ENCODE results near the gene CDH24.

Gene CDH24

DNA sequence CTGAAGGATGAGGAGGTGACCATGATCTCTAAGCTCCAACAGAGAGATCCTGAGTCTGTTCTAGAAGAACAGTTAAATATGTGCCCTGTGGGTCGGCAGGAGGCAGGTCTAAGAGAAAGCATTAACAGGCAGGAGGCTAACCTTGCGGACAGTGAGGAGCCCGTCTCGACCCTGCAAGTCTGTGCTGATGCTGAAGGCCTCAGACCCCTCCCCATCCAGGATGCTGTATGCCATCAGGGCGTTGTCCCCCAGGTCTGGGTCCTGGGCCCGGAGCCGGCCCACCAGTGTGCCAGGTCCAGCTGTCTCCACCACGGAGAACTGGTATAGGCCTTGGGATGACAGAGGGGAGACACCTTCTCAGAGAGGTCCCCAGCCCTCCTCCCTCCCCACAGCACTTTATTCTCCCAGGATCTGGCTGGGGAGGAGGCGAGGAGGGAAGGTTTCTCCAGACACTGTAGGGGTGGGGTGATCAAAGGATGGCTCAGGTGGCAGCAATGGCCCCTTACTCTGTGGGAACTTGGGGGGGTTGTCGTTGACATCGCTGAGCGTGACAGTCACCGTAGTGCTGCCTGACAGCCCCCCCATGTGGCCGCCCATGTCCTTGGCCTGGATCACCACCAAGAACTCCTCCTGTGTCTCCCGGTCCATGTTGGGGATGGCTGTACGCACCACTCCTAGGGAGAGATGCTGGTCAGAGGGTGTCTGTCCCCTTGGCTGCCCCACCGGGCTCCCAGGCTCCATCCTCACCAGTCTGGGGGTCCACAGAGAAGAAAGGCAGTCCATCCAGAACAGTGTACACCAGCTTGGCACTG lies 3.1 kb downstream of the CDH24 start:
- TF ChIP-seq, protein P1, sequence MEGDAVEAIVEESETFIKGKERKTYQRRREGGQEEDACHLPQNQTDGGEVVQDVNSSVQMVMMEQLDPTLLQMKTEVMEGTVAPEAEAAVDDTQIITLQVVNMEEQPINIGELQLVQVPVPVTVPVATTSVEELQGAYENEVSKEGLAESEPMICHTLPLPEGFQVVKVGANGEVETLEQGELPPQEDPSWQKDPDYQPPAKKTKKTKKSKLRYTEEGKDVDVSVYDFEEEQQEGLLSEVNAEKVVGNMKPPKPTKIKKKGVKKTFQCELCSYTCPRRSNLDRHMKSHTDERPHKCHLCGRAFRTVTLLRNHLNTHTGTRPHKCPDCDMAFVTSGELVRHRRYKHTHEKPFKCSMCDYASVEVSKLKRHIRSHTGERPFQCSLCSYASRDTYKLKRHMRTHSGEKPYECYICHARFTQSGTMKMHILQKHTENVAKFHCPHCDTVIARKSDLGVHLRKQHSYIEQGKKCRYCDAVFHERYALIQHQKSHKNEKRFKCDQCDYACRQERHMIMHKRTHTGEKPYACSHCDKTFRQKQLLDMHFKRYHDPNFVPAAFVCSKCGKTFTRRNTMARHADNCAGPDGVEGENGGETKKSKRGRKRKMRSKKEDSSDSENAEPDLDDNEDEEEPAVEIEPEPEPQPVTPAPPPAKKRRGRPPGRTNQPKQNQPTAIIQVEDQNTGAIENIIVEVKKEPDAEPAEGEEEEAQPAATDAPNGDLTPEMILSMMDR (IDR thresholded peaks at IDR 0.05; ENCODE audit: low read depth, low read length): no peak
- no peak overlapping the region for H3K4me3 ChIP-seq (ENCODE audit: low read depth, low read length)

DNA sequence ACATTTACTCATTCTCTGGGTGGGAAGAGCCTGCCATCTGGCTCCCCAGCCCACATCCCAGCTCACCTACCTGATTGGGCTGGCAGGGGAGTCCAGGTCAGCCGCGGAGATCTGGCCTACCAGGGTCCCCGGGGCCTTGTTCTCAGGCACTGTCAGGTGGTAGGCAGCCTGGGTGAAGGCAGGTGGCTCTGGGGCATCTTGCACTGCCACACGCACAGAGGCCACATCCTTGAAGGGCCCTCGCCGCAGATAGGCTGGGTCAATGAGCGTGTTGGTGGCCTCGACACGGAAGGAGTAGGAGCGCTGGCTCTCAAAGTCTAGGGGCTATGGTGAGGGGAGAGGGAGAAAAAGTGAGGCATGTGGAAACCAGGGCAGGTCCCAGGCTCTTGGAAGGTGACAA lies 3.9 kb downstream of the CDH24 start:
- TF ChIP-seq, protein P1 (IDR thresholded peaks at IDR 0.05; ENCODE audit: low read depth, low read length): no peak
- no peak overlapping the region for H3K4me3 ChIP-seq (ENCODE audit: low read depth, low read length)

DNA sequence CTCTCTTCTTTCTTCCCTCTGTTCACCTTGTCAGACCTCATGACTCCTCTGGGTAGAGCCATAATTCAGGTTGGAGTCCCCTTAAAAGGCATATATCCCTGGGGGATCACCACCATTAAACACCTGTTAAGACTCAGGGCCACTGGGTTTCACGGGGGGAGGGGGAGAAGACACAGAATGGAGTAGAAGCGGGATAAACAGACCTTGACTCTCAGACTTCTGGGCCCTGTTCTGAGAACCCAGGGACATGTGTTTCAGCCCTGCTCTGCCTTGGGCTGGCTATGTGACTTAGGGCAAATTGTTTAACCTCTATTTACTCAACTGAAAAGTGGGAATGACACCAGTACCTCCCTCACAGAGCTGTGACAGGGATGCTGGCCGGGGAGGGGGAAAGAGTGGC lies 4.6 kb downstream of the CDH24 start:
- TF ChIP-seq, protein P1 (IDR thresholded peaks at IDR 0.05; ENCODE audit: low read depth, low read length): no peak
- no peak overlapping the region for H3K4me3 ChIP-seq (ENCODE audit: low read depth, low read length)

DNA sequence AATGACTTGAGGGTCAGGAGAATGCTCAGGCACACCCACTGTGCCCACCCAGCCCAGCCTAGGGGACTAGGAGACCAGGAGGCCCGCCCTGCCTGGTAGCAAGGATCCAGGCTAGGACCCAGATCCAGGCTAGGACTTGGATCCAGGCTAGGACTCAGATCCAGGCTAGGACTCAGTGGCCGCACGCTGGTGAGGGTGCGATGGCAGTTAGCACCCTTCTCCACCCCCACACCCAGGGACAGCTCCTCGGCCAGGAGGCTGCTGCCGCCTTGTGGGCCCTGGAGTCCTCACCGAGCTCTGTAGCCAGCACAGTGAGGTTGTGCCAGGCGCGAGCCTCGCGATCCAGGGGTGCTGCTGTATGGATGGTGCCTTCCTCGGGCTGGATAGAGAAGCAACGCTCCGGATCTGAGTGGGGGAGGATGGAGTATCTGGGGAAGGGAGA lies 5.1 kb downstream of the CDH24 start:
- TF ChIP-seq, protein P1 (IDR thresholded peaks at IDR 0.05; ENCODE audit: low read depth, low read length): no peak
- no peak overlapping the region for H3K4me3 ChIP-seq (ENCODE audit: low read depth, low read length)

DNA sequence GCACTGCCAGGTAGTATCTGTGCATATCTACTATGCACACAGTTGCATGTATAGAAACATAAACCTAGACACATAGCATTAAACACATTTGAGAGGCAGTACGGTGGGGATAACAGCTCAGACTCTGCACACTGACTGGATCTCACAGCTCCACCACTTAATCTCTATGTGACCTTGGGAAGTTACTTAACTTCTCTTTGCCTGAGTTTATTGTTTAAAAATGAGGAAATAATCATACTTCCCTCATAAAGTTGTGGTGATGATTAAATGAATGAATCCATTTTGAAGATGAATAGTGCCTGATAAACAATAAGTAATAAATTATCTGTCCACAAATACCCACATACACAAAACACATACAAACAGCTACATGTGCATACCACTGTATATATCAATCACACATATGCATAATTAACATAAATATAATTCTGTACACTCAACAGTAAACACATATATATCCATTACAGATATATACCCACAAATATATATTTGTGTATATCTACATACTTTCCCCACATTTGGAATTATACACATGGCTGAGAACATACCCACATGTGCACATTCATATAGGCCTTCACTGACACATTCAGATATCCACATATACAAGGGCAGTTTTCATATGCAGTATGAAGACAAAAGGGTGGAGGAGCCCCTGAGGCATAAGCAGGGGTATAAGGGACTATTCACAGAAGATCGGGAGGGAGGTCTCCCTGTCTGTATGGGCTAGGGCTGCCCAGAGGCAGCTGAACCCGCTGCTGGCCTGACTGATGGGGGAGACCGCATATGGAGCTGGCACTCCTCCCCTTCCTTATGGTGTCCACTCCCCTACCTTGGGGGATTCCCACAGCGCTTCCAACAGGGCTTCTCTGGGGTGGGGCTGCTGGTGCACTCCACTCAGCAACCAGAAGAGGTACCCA lies 5.9 kb downstream of the CDH24 start:
- H3K4me3 ChIP-seq (ENCODE audit: low read depth, low read length): no peak overlapping the region
- TF ChIP-seq, protein P1 (IDR thresholded peaks at IDR 0.05; ENCODE audit: low read depth, low read length): no peak

DNA sequence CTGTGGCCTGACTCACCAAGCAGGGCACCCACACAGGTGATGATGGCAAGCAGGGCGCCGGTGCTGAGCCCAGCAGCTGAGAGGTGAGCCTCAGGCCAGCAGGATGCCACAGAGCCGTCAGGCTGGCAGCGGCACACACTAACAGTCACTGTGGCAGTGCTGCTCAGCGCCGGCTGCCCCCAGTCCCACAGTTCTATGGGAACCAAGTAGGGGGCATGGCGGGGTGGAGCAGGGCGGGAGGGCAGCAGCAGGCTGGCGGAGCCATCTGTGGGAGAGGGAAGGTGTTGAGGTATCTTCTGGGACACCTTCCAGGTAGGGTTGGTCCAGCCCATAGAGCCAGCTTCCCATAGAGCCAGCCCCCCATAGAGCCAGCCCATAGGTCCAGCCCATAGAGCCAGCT lies 8.3 kb downstream of the CDH24 start:
- TF ChIP-seq, protein P1 (IDR thresholded peaks at IDR 0.05; ENCODE audit: low read depth, low read length): no peak
- no peak overlapping the region for H3K4me3 ChIP-seq (ENCODE audit: low read depth, low read length)
